ENCODE results near the gene NCBP2.
"Not testable (repeated sequence)": the region's sequence is repeated elsewhere in the genome, so short reads cannot be mapped to it uniquely, and the experiment has no call there.

Gene NCBP2

DNA sequence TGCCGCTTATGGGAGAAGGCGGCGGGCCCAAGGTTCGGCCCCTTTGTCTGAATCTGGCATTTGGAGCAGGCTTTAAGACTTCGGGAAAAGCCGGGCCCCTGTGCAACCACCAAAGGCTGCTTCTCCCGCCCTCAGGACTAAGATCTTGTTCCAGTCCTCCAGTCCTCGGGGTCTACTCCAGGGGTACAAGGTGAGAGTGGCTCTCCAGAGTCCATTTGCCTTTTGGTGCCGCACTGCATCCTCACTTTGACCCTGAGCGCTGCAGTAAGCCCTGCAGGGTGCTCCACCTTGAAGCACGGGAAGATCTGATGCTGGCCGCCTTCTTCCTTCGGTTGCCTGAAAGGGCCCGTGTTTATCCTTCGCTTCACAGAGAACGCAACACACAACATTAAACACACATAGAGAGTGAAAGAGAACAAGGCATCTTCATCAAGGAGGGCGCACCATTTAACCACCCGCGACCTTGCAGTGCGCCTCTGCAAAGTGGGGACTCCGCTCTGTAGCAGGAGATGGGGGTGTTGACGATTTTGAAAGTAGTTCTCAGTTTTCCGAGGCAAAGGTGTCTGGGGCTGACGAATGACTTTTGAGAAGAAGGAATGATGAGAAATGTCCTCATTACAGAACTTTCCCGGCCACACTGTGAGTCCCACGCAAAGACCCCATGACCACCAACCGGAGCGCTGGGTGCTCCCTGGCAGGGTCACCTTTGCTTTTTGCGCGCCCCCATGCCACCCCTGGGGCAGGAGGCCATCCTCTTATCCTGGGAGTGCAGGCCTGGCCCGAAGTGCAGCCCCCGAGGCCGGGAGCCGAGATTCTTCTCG lies 25.3 kb upstream of the NCBP2 start:
- no peak for DNase-seq

DNA sequence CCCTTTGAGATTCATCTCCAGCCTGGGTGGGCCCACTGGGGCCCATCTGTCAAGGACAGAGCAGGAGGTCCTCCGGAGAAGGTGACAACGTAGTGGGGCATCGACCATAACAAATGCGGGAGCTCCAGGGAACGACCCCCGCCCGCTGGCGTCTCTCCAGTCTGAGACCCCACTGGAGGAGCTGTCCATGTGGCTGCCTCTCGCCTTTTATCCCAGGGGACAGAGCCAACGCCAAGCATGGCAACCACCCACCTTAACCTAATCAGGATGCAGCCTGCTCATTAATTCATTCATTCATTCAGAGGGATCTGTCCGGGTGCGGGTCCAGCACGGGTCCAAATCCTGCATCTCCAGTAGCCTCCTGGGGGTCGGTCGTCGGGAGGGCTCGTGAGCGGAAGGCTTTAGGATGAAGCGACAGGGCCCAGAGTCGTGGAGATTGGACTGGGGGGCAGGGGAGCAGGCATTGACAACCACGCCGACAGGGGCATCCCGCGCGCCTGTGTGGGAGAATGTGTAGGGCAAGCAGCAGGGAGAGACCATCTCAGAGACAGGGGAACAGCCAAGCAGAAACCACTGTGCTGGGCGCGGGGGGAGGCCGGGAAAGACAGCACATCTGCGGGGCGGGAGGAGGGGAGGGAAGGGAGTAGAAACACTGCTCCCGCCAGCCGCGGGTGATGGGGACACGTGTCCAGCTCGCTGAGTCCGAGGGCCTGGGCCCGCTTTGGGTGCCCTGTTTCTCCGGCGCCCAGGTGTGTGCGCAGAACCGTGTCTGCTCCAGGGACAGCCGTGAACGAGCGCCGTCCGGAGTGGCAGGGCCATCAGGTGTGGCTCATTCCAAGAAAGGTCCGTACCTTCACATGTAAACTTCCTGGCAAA lies 24.4 kb upstream of the NCBP2 start:
- DNase-seq: no peak

DNA sequence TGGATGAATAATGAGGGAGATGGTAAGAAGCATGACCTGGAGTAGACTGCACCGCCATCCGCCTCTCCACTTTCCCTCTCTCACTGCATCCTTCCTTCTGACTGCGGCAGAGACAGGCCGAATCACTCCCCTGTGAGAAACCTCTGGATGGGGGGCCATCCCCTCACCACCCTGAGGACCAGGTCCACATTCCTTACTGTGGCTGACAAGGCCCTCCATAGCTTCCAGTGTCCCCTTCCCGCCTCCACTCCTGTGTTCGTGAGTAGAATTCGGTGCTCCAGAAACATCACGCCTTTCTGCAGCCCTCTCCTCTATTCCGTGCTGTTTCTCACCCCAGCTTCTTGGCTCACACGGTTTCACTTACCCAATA lies 23.5 kb upstream of the NCBP2 start:
- DNase-seq: no peak

DNA sequence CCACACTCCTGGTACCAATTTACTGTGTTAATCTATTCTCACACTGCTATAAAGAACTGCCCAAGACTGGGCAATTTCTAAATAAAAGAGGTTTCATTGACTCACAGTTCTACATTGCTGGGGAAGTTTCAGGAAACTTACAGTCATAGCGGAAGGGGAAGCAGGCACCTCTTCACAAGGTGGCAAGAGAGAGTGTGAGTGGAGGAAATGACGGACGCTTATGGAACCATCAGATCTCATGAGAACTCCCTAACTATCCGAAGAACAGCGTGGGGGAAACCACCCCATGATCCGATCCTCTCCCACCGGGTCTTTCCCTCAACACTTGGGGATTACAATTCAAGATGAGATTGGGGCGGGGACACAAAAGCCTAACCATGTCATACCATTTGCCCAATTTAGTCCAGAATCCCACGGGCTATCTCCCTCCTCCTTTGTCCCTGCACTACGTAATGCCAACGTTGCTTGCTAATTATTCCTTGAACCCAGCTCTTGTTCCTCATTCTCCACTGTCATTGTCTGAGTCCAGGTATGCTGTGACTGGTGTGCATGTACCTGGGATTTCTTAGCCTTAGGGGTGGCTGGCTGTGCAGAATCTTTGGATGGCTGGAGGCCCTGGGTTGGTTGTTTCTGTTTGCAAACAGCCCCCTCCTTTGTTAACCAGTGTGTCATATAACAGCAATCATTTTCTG lies 22.9 kb upstream of the NCBP2 start:
- no peak for DNase-seq

DNA sequence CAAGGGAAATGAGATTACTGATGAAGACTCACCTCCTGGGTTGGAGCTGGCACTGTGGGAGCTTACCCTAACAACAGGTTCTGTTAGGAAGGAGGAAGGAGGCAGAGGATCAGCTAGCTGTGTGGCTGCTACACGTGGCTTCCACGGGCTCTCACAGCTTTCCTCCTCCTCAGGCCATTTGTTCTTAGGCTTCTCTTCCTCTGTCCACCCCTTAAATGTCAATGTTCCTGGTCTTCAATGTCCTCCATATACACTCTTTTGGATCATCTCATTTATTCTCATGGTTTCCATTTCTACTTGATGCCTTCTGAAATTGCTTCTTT lies 21.3 kb upstream of the NCBP2 start:
- no peak for DNase-seq

DNA sequence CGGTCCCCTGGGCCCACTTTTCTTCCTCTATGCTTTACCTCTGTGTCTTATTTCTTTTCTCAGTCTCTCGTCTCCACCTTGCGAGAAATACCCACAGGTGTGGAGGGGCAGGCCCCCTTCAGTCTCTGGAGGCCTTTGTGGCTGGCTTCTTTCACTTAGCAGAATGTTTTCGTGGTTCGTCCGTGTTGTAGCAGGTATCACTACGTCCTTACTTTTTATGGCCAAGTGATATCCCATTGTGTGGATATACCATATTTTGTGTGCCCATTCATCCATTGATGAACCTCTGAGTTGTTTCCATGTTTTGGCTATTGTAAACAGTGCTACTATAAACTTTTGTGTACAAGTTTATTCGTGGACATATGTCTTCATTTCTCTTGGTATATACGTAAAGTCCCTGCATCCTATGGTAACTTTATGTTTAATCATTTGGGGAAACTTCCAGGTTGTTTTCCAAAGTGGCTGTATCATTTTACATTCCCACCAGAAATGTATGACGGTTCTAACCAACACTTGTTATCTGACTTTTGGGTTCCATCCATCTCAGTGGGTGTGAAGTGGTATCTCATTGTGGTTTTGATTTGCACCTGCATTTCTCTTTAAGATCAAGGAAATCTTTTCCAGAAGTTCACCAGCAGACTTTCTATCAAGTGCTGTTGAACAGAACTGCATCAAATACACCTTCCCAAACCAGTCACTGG lies 20.8 kb upstream of the NCBP2 start:
- DNase-seq: no peak

DNA sequence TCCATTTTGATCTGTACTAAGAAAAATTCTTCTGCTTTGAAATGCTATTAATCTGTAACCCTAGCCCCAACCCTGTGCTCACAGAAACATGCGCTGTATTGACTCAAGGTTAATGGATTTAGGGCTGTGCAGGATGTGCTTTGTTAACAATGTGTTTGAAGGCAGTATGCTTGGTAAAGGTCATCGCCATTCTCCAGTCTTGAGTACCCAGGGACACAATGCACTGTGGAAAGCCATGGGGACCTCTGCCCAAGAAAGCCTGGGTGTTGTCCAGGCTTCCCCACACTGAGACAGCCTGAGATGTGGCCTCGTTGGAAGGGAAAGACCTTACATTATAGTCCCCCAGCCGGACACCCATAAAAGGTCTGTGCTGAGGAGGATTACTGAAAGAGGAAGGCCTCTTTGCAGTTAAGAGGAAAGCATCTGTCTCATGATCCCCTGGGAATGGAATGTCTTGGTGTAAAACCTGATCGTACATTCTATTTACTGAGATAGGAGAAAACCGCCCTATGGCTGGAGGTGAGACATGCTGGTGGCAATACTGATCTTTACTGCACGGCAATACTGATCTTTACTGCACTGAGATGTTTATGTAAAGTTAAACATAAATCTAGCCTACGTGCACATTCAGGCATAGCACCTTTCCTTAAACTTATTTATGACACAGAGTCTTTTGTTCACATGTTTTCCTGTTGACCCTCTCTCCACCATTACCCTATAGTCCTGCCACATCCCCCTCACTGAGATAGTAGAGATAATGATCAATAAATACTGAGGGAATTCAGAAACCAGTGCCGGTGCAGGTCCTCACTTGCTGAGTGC lies 20.0 kb upstream of the NCBP2 start:
- DNase-seq: no peak

DNA sequence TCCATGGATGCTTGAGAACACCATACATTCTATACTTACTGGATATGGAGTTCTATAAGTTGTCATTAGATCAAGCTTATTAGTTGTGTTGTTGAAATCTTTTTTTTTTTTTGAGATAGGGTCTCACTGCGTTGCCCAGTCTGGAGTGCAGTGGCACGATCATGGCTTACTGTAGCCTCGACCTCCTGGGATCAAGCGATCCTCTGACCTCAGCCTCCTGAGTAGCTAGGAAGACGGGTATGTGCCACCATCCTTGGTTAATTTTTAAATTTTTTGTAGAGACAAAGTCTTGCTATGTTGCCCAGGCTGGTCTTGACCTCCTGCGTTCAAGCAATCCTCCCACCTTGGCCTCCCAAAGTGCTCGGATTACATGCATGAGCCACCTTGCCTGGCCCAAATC lies 12.5 kb upstream of the NCBP2 start:
- no peak for DNase-seq

DNA sequence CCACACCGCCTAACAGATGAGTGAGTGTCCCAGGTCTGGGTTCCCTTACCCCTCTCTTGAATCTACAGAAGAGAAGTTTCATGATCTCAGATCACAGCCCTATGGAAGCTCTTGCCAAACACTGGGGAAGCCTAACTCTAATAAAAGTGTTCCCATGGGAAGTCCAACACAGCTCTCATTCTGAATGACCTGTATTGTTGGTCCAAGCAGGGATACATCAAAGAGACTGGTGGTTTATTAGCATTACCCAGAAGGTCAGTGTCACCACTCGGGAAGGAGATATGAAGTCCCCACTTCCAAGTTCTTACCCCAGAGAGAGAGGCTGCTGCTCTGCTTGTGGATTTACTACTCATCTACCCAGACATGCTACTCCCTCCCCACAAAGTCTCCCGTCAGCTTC lies 9.0 kb upstream of the NCBP2 start:
- no peak for DNase-seq

DNA sequence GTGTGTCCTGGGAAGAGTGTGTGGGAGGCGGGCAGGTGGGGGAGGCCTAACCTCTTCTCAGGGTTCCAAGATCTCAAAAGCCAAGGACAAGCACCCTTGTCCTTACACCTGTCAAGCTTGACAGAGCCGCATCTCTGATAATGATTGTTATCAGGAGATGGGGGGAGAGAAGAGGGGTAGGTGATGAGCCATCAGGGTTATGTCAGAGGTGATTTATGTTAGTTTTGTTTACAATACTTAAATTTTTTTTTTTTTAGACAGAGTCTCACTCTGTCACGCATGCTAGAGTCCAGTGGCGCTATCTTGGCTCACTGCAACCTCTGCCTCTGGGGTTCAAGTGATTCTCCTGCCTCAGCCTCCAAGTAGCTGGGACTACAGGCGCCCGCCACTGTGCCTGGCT lies 7.4 kb upstream of the NCBP2 start:
- DNase-seq: no peak

DNA sequence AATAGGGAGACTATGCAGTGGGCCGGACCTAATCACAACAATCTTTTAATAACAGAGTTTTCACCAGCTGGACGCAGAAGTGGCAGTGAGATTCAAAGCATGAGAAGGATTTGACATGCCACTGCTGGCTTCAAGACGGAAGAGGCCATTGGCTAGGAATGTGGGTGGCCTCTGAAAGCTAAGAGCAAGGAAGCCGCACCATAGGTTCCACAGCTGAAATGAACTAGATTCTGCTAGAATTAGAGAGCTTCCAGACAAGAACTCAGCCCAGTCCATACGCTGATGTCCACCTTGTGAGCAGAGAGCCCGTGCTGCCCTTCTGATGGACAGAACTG lies 6.9 kb upstream of the NCBP2 start:
- no peak for DNase-seq

DNA sequence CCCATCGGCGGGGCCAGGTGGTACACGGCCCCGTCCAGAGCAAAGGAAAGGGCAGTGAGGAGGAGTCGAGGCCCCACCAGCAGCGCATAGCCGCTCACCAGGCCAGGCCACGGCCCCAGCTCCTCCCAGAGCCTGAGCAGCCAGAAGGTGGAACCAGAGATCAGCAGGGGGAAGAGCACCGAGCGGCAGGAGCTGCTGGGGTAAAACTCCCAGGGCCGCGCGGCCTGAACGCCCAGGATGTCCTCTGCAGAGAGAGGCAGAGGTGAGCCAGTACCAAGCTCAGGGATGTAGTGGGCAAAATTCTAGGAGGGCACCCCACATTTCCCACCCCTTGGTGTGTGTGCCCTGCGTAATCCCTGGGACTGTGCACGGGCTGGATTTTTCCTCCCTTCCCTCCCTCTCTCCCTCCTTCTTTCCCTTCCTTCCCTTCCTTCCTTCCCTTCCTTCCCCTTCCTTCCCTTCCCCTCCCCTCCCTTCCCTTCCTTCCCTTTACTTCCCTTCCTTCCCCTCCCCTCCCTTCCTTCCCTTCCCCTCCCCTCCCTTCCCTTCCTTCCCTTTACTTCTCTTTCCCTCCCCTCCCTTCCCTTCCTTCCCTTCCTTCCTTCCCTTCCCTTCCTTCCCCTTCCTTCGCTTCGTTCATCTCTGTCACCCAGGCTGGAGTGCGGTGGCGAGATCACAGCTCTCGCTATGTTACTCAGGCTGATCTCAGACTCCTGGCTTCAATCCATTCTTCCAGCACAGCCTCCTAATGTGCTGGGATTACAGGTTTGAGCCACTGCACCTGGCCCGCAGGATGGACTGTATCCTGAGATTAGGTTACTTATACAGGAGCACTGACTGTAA lies 6.3 kb upstream of the NCBP2 start:
- no peak for DNase-seq

DNA sequence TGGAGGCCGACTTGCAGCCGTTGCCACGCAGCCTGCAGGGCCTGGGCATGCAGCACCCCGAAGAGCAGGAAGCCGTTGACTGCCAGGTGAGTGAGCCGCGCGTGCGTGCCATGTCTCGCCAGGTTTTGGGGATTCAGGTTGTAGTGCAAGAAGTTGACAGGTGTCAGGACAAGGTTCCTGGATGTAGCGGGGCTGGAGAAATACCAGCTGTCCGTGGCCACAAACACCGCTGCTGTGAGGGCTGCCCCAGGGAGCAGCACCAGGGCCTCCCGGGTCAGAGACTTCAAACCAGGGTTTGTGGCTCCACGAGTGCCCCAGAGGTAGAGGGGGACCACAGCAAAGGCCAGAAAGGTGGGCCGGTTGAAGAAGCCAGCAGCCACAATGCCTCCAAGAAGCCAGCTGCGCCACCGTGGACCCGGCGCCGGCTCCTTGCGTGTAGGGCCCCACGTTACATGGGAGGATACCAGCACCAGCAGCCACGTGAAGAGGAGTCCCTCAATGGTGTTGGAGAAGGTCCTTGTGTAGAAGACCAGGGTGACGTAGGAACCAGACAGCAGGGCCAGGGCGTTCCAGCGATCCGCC lies 5.6 kb upstream of the NCBP2 start:
- no peak for DNase-seq

DNA sequence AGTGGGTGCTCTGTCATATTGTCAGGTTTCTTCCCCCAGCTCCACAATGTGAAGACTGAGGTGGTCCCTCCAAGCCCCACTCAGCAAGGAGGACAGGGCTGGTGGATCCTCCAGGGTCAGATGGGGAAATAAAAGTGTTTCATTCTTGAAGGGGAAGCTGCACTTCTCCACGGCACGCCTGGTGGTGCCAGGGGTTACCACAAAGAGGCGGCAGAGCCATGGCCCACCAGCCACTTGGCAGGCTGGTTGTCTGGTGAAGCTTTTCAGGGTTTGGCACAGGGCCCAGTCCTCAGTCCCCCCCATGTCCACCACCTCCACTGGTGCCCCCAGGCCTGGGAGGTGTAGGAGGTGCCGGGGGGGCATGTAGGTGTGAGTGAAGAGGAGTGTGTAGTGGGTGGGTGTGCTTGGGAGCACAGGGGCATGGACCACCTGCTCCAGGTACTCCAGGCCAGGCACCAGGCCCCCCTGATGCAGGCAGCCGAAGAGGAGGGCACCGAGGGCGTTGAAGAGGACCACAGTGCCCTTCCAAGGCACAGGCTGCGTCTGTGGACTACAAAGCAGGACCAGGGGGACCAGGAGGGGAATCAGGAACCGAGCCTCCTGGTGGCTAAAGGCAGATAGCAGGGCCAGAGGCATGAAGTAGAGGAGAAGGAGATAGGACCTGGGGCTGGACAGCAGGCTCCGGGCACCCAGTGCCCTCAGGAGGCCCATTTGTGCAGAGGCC lies 5.0 kb upstream of the NCBP2 start:
- no peak for DNase-seq

DNA sequence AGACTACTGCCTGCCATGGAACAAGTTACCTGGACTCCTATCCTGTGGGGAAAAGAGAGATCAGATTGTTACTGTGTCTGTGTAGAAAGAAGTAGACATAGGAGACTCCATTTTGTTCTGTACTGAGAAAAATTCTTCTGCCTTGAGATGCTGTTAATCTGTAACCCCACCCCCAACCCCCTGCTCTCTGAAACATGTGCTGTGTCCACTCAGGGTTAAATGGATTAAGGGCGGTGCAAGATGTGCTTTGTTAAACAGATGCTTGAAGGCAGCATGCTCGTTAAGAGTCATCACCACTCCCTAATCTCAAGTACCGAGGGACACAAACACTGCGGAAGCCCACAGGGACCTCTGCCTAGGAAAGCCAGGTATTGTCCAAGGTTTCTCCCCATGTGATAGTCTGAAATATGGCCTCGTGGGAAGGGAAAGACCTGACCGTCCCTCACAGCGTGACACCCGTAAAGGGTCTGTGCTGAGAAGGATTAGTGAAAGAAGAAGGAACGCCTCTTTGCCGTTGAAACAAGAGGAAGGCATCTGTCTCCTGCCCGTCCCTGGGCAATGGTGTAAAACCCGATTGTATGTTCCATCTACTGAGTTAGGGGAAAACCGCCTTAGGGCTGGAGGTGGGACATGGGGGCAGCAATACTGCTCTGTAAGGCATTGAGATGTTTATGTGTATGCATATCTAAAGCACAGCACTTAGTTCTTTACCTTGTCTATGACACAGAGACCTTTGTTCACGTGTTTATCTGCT lies 1.9 kb upstream of the NCBP2 start:
- not testable (repeated sequence) for DNase-seq

DNA sequence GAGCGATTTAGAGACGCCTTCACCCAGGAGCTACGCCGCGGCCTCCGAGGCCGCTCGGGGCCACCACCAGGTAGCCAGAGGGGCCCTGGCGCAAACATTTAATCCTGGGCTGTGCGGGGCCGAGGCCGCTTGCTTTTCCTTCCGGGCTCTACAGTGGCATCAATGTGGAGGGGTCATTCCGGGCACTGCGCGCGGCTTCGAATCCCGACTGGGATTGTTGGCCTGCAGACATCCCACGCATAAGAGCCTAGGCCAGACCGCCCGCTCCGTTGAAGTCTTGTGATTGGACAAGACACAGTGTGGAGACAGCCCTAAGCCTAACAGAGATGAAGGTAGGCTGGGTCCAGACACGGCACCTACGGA lies 568 bp upstream of the NCBP2 start:
- DNase-seq: no peak

DNA sequence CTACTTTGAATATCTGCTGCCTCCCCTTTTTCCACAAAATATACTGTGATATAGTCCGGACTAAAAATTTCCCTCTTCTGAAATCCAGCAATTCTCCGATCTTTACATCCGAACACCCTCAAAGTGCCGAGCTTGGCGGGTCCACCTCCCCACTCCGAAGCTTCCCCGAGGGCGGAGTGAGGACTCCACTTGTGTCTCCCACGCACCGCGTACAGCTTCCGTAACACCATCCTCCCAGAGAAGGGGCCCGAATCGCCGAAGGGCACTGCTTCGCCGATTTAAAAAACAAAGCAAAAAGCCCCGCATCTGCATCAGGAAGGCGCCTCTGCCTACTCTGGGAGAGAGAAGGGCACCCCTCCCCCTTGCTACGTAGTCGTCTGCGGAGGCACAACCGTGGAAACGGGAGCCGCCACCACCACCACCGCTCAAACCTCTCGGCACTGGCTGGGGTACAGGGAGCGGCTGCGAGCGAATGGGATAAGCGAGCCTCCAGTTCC lies 551 bp downstream of the NCBP2 start:
- DNase-seq: peak; percentile 75

DNA sequence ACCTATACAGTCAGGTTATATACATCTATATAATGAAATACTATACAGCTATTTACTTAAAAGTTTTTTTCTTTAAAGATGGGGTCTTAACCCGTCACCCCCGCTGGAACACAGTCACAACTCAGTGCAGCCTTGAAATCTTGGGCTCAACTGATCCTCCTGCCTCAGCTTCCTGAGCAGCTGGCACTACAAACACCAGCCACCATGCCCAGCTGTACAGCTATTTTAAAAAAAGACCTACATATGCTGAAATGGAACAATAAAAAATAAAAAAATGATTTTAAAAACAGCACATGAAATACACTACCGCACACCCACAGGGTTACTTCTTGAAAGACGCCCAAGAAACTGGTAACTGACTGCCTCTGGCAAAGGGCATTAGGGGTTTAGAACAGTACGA lies 3.8 kb downstream of the NCBP2 start:
- no peak for DNase-seq

DNA sequence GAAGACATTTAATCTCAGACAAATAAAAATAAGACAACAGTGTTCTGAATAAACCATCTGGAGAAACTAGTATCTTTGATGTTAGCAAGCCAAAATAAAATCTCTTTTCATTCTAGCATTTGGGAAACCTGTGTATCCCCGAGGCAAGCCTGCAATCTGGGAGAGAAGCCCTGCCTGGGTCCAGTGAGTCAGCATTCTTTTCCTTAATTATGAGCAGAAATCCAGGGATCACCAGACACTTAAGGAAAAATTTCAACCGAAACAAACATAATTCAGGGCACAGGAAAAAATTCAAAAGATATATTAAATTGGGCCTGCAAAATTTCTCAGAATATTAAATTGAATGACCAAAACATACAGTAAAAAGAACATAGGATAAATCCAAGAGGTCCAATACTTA lies 4.2 kb downstream of the NCBP2 start:
- no peak for DNase-seq

DNA sequence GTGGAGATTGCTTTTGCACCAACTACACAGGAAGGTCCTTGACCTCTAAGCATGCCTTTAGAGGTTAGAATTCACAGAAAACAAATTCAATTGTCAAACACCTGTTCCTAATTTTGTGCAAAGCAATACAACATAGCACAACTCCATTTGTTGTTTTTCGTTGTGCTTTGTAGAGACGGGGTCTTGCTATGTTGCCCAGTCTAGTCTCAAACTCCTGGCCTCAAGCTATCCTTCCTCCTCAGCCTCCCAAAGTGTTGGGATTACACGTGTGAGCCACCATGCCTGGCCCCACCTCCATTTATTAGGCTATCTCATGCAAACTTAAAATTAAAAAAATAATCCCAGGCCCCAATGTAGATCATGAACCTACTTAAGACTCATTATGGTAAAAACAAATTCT lies 6.0 kb downstream of the NCBP2 start:
- no peak for DNase-seq

Data from OCI-M1 (cell line).